ENCODE measurements around the gene CENPU. TPM values are rescaled to one million over a fixed set of nuclear protein-coding genes. Genes with fewer than 3 reads are reported as not detected.

The CENPU gene
- total and polyA plus RNA-seq, 2 of the 8 experiments (the other 6 are each of a cell fraction or from before 2014, with no cell fraction given), result 32.1 to 122 TPM

DNA sequence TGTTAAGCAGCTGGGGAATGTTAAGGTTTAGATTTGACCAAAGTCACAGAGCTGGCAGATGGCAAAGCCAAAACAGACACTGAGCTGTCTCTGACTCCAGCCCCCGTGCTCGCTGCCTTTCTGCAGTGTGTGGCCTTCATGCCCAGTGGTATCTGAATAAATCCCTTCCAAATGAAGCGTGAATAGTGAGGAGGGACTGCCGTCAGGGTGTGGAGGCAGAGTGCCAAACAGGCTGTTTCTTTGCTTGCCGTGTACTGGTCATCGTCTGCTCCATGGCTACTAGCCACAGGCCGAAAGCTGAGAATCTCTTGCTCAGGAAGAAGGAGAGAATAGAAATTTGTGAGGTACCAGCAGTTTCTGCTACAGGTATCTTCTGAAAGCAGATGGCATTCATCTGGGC, 64.6 kb downstream of the CENPU start:
- Histone ChIP-seq H3K79me1 (ENCODE audit: low read depth, low read length) (no peaks in the 10 kb centered on the region), H3K14ac (ENCODE audit: insufficient read length) (no peak overlapping the region), H2AK5ac (ENCODE audit: low read depth, low read length) (no peak overlapping the region), H3K9me3 (ENCODE audit: insufficient read depth in 2 of 2, low read depth in 1 of 2, low read length in 1 of 2) (no peaks in the 10 kb centered on the region), H3K9ac (replicated peaks in 1 of 4; ENCODE audit: extremely low read depth in 1 of 4, low read depth in 3 of 4, low read length in 3 of 4) (peak overlapping the region in 1 of 4 experiments; percentile 21; a peak in 2 of 7 replicates), H3K79me2 (ENCODE audit: control insufficient read depth in 1 of 2, insufficient read depth in 2 of 2, low read length in 2 of 2) (no peaks in the 10 kb centered on the region), H3K36me3 (ENCODE audit: control insufficient read depth in 2 of 4, insufficient read depth in 4 of 4, low read length in 3 of 4) (no peaks in the 10 kb centered on the region; a peak in 1 of 8 replicates), H3K4ac (replicated peaks; ENCODE audit: insufficient read length, low read depth, low read length) (no peak overlapping the region), H2AFZ (ENCODE audit: low read length) (no peak overlapping the region), H2BK120ac (replicated peaks; ENCODE audit: low read depth, low read length) (no peak overlapping the region), H3K23ac (ENCODE audit: insufficient read length) (no peak overlapping the region), H2BK5ac (ENCODE audit: low read depth, low read length) (no peak overlapping the region), H2BK15ac (ENCODE audit: low read length) (no peak overlapping the region), H4K91ac (replicated peaks; ENCODE audit: insufficient read length, low read length) (no peak overlapping the region), H4K20me1 (replicated peaks in 1 of 2; ENCODE audit: control insufficient read depth in 1 of 2, insufficient read depth in 2 of 2, low read length in 2 of 2) (no peaks in the 10 kb centered on the region), H2BK12ac (ENCODE audit: low read depth, low read length) (no peak overlapping the region), H3K27ac (ENCODE audit: low read depth, low read length) (no peak overlapping the region), H3K56ac (replicated peaks; ENCODE audit: insufficient read length, low read depth, low read length) (no peak overlapping the region), H4K5ac (ENCODE audit: insufficient read length, low read depth, low read length) (no peak overlapping the region), H3K23me2 (ENCODE audit: low read depth, low read length) (no peaks in the 10 kb centered on the region), H3K4me3 (ENCODE audit: extremely low read depth in 1 of 4, insufficient read depth in 2 of 4, low read depth in 3 of 4, low read length in 4 of 4) (no peak overlapping the region), H3K18ac (ENCODE audit: extremely low read depth, low read length) (no peak overlapping the region), H3K4me2 (ENCODE audit: insufficient read depth in 1 of 2, low read depth in 2 of 2, low read length in 2 of 2) (no peak overlapping the region), H3K27me3 (replicated peaks in 1 of 4; ENCODE audit: control insufficient read depth in 3 of 4, extremely low read depth in 1 of 4, insufficient read depth in 3 of 4, low read length in 3 of 4) (no peaks in the 10 kb centered on the region), H2BK20ac (ENCODE audit: low read length) (no peak overlapping the region), H3K4me1 (replicated peaks in 1 of 4; ENCODE audit: control insufficient read depth in 3 of 4, insufficient read depth in 4 of 4, low read length in 3 of 4) (no peaks in the 10 kb centered on the region), H4K8ac (ENCODE audit: extremely low read depth, insufficient read depth, low read length) (no peak overlapping the region)
- DNase-seq (ENCODE audit: low read depth in 1 of 2, low spot score in 2 of 2), result no peak
- WGBS, 2 experiments (ENCODE audit: extremely low coverage in 1 of 2, insufficient coverage in 1 of 2, insufficient read length in 1 of 2, insufficient replicate concordance in 2 of 2, low coverage in 1 of 2, low lambda C conversion rate in 2 of 2, missing lambda C conversion rate in 1 of 2), result 88% methylated on average over 7 of the region's 7 CpGs; no CpG with 5 or more reads in 1 of the 2 experiments
- ChIA-PET POLR2A (ENCODE audit: partially characterized antibody) (interaction anchor here (1.2 kb wide), 1 partner anchor 24 kb away, joined by 3 read pairs; no protein-coding TSS in a partner anchor), CTCF (ENCODE audit: partially characterized antibody) (no interaction called here)
- FAIRE-seq, result no peak
- TF ChIP-seq BRCA1 (IDR thresholded peaks at IDR 0.05; ENCODE audit: low read depth, low read length) (no peak), TEAD4 (IDR thresholded peaks at IDR 0.05; ENCODE audit: low read depth, low read length) (no peak), HDAC2 (IDR thresholded peaks at IDR 0.05; ENCODE audit: borderline replicate concordance in 1 of 2, low read depth in 2 of 2, low read length in 2 of 2) (no peak), MAX (IDR thresholded peaks at IDR 0.05) (no peak), YY1 (IDR thresholded peaks at IDR 0.05; ENCODE audit: low read depth, low read length) (no peak), PHF8 (conservative IDR thresholded peaks at IDR 0.05; ENCODE audit: low read depth, low read length) (no peak), TBP (IDR thresholded peaks at IDR 0.05; ENCODE audit: low read depth, low read length) (no peak), RFX5 (IDR thresholded peaks at IDR 0.05; ENCODE audit: borderline replicate concordance, low read depth, low read length) (no peak), SP1 (IDR thresholded peaks at IDR 0.05; ENCODE audit: low read depth, low read length) (no peak), MAFK (IDR thresholded peaks at IDR 0.05; ENCODE audit: low read depth, low read length) (no peak), SAP30 (IDR thresholded peaks at IDR 0.05; ENCODE audit: insufficient read depth, insufficient replicate concordance, low read length) (no peak), CBX5 (IDR thresholded peaks at IDR 0.05; ENCODE audit: low read depth, low read length) (no peak), RAD21 (IDR thresholded peaks at IDR 0.05 in 1 of 2, conservative IDR thresholded peaks at IDR 0.05 in 1 of 2; ENCODE audit: low read depth in 2 of 2, low read length in 2 of 2) (no peak), CHD1 (IDR thresholded peaks at IDR 0.05; ENCODE audit: low read depth, low read length) (no peak)

Measured in H1 (cell line).